HL-60/S4 treated with retinoic acid at 250 ng/mL for 4 days and 3 days (cell line): ENCODE results near the gene OR2T29.
"Not testable (repeated sequence)": the region's sequence is repeated elsewhere in the genome, so short reads cannot be mapped to it uniquely, and the experiment has no call there.

ENCODE experiments used
- in situ Hi-C: fragments of 300-500 bp; cut with MboI; formaldehyde crosslinking; loops from 2 replicates; pipeline ENCODE4 v1.7.0; 2022; ENCODE audit warnings: low sequenced_read_pairs

Gene OR2T29

GRCh38 chr1:248510217-248510616 is 52.4 kb downstream of the OR2T29 start:
- in situ Hi-C loops = not testable (repeated sequence)

GRCh38 chr1:248507773-248508172 is 54.8 kb downstream of the OR2T29 start, which contains the start of gene OR2G6:
Gene OR2G6 (plus strand): TSS chr1:248508073. CDS start chr1:248521647, 13,574 bp downstream.
- in situ Hi-C loops = not testable (repeated sequence)
